Activated naive CD4-positive, alpha-beta T cell treated with anti-CD3 and anti-CD28 coated beads, Interleukin-2, amount 10 ng/mL, durations not matched to agents 7 days and 5 days (primary cell): Measurements from ENCODE around the gene EPB41L4A.

ENCODE experiments used
- CTCF ChIA-PET: fragments of 350-600 bp; sonication (Branson Sonifier 250); formaldehyde crosslinking; loops from one replicate; lab custom pipeline; 2021; ENCODE audit warnings: antibody characterized with exemption; lab: Charles Lee
- DNase-seq: peaks from one replicate; pipeline ENCODE4 v3.0.0-alpha.2; 2020
- H3K27ac Mint-ChIP-seq: one replicate; pipeline ENCODE4 v1.8.0; 2021; ENCODE audit warnings: mild to moderate bottlenecking, moderate library complexity, mixed read lengths
- H3K27me3 Mint-ChIP-seq: one replicate; pipeline ENCODE4 v1.8.0; 2021; ENCODE audit warnings: mild to moderate bottlenecking, mixed read lengths
- H3K36me3 Mint-ChIP-seq: one replicate; pipeline ENCODE4 v1.8.0; 2021; ENCODE audit warnings: mixed read lengths
- H3K4me1 Mint-ChIP-seq: one replicate; pipeline ENCODE4 v1.8.0; 2021; ENCODE audit warnings: mixed read lengths
- H3K4me3 Mint-ChIP-seq: one replicate; pipeline ENCODE4 v1.8.0; 2021; ENCODE audit warnings: mild to moderate bottlenecking, moderate library complexity, mixed read lengths
- H3K9me3 Mint-ChIP-seq: one replicate; pipeline ENCODE4 v1.8.0; 2021; ENCODE audit warnings: mixed read lengths

The EPB41L4A gene

DNA sequence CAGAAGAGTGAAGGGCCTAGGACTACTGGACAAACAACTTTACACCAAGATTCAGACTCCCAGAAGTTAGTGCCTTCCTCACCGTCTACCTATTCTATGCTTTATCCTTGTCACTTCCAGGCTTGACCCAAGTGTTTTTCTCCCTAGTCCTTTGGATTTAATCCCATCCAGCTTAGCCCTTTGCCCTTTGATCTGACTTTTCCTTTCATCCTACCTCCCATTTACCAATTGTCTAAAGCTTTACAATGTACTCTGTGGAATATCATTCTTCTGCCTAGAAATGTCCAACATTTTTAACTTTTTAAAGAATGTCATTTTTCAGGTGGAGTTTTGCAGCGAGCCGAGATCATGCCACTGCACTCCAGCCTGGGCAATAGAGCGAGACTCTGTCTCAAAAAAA is 292.1 kb downstream of the EPB41L4A start:
- no peaks in the 10 kb centered on the region for H3K36me3 Mint-ChIP-seq
- H3K27ac Mint-ChIP-seq = no peak overlapping the region
- DNase-seq = no peak
- no peaks in the 10 kb centered on the region for H3K9me3 Mint-ChIP-seq
- CTCF ChIA-PET = no interaction called here
- no peaks in the 10 kb centered on the region for H3K4me1 Mint-ChIP-seq
- peaks cover 5% of the 10 kb centered on the region for H3K27me3 Mint-ChIP-seq
- no peak overlapping the region for H3K4me3 Mint-ChIP-seq

DNA sequence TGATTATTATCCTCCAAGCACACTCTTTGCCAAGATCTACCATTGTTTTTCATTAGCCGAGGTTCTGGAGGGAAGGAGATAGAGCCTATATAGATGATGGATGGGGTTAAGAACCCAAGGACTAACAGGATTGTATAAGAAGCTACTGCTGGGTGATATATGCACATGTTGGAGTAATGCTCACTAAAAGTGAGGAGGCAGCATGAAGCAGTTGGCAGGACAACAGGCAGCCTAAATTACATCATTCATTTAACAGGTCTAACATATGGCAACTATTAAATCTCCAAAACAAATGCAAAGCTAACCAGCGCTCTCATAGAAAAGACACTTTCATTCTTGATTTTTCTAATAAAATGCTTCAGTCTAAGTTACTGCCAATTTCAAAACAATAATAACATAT is 293.2 kb downstream of the EPB41L4A start:
- CTCF ChIA-PET = no interaction called here
- Mint-ChIP-seq H3K4me1 (no peaks in the 10 kb centered on the region), H3K27ac (no peak overlapping the region), H3K4me3 (no peak overlapping the region), H3K9me3 (no peaks in the 10 kb centered on the region), H3K36me3 (no peaks in the 10 kb centered on the region), H3K27me3 (peaks cover 5% of the 10 kb centered on the region)
- DNase-seq = no peak

DNA sequence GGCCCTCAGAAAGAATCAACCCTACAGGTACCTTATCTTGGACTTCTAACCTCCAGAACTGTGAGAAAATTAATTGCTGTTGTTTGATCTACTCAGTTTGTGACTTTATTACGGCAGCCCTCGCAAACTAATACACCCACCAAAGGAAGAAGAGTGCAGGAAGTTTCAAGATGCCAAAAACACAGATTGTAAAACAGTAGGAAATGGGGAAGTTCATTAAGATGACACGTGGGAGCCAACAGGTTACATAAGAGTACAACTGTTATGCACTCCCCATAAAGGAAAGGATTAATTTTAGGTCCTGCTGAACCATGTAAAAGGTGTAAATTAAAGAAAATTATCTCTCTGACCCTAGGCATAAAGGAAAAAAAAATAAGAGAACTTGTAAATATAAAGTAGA is 294.3 kb downstream of the EPB41L4A start:
- Mint-ChIP-seq H3K4me1 (no peaks in the 10 kb centered on the region), H3K4me3 (no peak overlapping the region)

DNA sequence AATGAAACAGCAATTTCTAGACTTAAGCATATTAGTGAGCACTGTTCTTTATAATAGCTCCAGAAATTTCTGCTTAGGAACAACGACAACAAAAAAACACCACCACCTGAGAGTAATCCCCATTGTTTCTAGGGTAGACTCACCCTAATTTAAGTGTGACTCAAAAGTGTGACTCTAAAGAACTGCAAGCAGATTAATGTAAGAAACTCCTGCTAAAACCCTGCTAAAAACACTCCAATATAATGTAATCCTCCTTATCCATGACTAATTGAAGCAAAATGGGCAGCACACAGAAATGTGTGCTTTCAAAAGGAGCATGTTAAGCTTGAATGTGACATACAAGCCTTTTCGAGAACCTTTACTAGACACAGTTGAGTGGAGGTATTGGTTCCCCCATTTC is 296.0 kb downstream of the EPB41L4A start:
- CTCF ChIA-PET = no interaction called here
- DNase-seq = no peak
- no peaks in the 10 kb centered on the region for H3K36me3 Mint-ChIP-seq
- H3K4me1 Mint-ChIP-seq = no peaks in the 10 kb centered on the region
- no peaks in the 10 kb centered on the region for H3K9me3 Mint-ChIP-seq
- H3K4me3 Mint-ChIP-seq = no peak overlapping the region
- peaks cover 6% of the 10 kb centered on the region for H3K27me3 Mint-ChIP-seq
- no peak overlapping the region for H3K27ac Mint-ChIP-seq

More for the DNA sequence above, 294.3 kb downstream of the EPB41L4A start:
- Mint-ChIP-seq H3K9me3 (no peaks in the 10 kb centered on the region), H3K27ac (no peak overlapping the region), H3K27me3 (peaks cover 5% of the 10 kb centered on the region), H3K36me3 (no peaks in the 10 kb centered on the region)
- no peak for DNase-seq
- CTCF ChIA-PET = no interaction called here

DNA sequence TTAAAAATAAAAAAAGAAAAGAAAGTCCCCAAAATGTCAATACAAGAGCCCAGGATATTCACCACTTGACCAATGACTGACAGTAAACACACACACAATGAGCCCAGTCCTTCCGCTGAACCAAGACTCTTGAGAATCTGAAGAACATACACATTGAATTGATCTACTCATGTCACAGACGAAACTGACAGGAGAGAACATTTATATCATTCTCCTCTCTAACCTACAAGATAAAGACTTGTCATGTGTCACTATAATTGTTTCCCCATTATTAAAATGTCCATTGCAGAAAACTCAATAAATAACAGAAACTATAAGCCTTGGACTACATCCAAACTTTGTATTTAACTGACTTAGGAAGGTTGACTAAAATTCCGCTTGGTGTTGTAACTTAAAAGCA is 296.7 kb downstream of the EPB41L4A start:
- H3K27me3 Mint-ChIP-seq = peaks cover 4% of the 10 kb centered on the region
- no peak overlapping the region for H3K27ac Mint-ChIP-seq
- no peaks in the 10 kb centered on the region for H3K36me3 Mint-ChIP-seq
- DNase-seq = no peak
- no peaks in the 10 kb centered on the region for H3K9me3 Mint-ChIP-seq
- no peak overlapping the region for H3K4me3 Mint-ChIP-seq
- CTCF ChIA-PET = no interaction called here
- no peaks in the 10 kb centered on the region for H3K4me1 Mint-ChIP-seq

DNA sequence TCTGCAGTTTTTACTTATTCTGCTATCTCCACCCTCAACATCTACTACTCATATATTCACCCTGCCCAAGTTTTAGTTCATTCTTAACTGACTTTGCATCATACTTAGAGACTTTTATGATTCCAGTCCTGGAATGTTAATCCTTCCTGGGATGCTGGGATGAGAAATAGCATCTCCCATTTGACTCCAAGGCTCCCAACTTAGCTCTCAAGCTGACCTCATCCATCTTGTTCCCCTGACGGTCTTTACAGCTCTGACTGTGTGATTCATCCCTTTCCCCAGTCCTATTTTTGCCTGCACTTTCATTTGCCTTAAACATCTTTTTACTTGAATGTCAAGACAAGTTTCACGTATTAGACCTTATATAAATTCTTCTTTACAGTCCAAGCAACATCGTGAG is 297.8 kb downstream of the EPB41L4A start:
- Mint-ChIP-seq H3K4me3 (no peak overlapping the region), H3K36me3 (no peaks in the 10 kb centered on the region), H3K27ac (no peak overlapping the region), H3K4me1 (no peaks in the 10 kb centered on the region), H3K9me3 (no peaks in the 10 kb centered on the region), H3K27me3 (peaks cover 4% of the 10 kb centered on the region)
- CTCF ChIA-PET = no interaction called here
- no peak for DNase-seq

DNA sequence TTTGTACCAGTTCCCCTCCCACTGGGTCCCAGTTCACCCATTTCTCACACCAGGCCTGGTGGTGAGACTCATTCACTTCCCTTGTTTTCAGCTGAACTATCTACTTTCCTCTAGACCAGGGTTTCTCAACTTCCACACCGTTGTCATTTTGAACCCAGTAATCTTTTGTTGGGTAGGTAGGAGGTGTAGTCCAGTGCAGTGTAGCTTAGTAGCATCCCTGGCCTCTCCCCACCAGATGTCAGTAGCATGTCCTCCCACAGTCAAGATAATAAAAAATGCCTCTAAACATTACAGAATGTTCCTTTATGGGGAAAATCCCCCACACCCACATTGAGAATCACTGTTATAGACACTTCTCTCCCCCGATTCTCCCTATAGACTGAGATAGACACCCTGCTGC is 299.1 kb downstream of the EPB41L4A start:
- CTCF ChIA-PET = no interaction called here
- no peak overlapping the region for H3K27ac Mint-ChIP-seq
- no peaks in the 10 kb centered on the region for H3K4me1 Mint-ChIP-seq

DNA sequence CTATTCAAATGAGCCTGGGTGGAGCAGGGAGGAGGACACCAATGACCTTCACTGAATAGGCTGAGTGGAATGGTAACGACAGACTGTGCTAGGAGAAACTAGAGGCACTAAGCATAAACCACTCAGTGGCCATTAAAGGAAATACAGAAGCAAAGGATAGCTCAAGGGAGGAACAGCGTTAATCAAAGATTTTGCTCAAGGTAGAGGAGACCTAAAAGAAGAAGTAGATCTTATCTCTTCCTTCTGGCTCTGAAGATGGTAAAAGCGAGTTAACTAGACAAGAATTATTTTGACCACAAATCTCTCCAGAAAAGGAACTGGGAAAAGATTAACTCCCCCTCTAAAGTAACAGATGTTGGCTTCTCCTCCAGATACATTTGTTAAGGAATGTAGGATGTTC is 299.6 kb downstream of the EPB41L4A start:
- CTCF ChIA-PET = no interaction called here
- no peak overlapping the region for H3K27ac Mint-ChIP-seq
- peaks cover 4% of the 10 kb centered on the region for H3K27me3 Mint-ChIP-seq
- H3K36me3 Mint-ChIP-seq = no peaks in the 10 kb centered on the region
- H3K4me3 Mint-ChIP-seq = no peak overlapping the region
- DNase-seq = no peak
- H3K4me1 Mint-ChIP-seq = no peaks in the 10 kb centered on the region
- no peaks in the 10 kb centered on the region for H3K9me3 Mint-ChIP-seq

More for the DNA sequence above, 299.1 kb downstream of the EPB41L4A start:
- H3K9me3 Mint-ChIP-seq = no peaks in the 10 kb centered on the region
- H3K4me3 Mint-ChIP-seq = no peak overlapping the region
- peaks cover 4% of the 10 kb centered on the region for H3K27me3 Mint-ChIP-seq
- no peaks in the 10 kb centered on the region for H3K36me3 Mint-ChIP-seq
- DNase-seq = no peak

DNA sequence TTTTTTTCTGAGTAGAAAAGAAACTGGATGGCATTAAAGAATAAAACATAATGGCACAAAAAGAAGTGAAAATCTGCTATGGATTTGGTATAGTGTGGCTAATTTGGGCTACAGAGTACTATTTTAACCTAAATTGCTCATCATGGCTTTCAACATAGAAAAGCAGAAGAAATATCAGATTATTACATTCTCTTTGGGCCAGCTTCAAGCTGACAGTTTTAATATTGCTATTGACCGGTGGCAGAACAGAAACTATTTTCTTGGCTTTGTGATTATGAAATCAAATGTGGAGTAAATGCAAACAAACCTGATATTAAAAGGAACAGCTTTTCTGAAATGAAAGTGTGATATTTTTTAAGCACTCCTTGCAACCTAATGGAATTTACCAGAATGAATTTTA is 301.5 kb downstream of the EPB41L4A start:
- no peak for DNase-seq
- peaks cover 4% of the 10 kb centered on the region for H3K27me3 Mint-ChIP-seq
- no peaks in the 10 kb centered on the region for H3K36me3 Mint-ChIP-seq
- H3K4me3 Mint-ChIP-seq = no peak overlapping the region
- H3K4me1 Mint-ChIP-seq = no peaks in the 10 kb centered on the region
- no peaks in the 10 kb centered on the region for H3K9me3 Mint-ChIP-seq
- no peak overlapping the region for H3K27ac Mint-ChIP-seq
- CTCF ChIA-PET = no interaction called here

DNA sequence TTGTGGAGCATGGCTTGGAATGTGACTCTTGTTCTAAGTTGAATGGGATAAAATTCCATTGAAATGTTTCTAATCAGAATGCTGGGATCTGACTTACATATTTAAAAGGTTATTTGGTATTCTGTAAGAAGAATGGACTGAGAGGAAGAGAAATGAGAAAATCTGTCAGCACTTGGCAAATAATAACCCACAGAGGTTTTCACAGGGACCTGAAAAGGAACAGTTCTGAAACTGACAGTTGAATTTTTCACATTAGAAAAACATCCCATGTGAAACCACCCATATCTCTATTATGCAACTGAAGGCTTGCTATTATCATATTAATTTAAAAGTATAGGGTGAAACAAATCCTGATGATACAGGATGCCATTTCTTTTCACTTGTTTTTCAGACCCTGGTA is 302.7 kb downstream of the EPB41L4A start:
- Mint-ChIP-seq H3K4me1 (no peaks in the 10 kb centered on the region), H3K4me3 (no peak overlapping the region), H3K36me3 (no peaks in the 10 kb centered on the region), H3K27ac (no peak overlapping the region), H3K27me3 (peaks cover 4% of the 10 kb centered on the region), H3K9me3 (no peaks in the 10 kb centered on the region)
- CTCF ChIA-PET = no interaction called here
- DNase-seq = no peak

DNA sequence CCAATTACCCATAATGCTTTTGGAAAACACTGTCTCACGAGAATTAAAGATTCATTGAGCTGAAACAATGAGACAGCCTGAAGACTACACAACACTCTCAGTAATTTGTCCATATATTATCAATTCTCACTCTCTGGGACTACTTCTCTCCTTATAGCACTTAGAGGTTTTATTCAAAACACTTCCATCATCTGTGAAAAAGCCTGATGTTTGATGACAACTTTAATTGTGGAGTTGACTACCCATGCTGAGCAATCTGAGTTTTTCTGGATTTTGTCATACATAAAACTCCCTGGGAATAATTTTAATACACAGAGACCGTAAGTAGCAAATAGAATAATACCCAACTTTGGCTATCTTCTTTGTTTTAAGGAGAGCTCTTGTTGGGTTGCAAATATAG is 305.5 kb downstream of the EPB41L4A start:
- Mint-ChIP-seq H3K9me3 (no peaks in the 10 kb centered on the region), H3K4me1 (no peaks in the 10 kb centered on the region), H3K4me3 (no peak overlapping the region), H3K27ac (no peak overlapping the region), H3K27me3 (peaks cover 3% of the 10 kb centered on the region), H3K36me3 (no peaks in the 10 kb centered on the region)
- DNase-seq = no peak
- CTCF ChIA-PET = no interaction called here
